Ramos (cell line): ENCODE results near the gene ABR.
"Not testable (repeated sequence)": the region's sequence is repeated elsewhere in the genome, so short reads cannot be mapped to it uniquely, and the experiment has no call there.

Experiments used
- in situ Hi-C: fragments of 300-500 bp; cut with MboI; formaldehyde crosslinking; loops from one replicate; pipeline ENCODE4 v1.14.3; 2022; ENCODE audit warnings: low sequenced_read_pairs; ENCODE audit not compliant: unreplicated experiment

Gene ABR

DNA sequence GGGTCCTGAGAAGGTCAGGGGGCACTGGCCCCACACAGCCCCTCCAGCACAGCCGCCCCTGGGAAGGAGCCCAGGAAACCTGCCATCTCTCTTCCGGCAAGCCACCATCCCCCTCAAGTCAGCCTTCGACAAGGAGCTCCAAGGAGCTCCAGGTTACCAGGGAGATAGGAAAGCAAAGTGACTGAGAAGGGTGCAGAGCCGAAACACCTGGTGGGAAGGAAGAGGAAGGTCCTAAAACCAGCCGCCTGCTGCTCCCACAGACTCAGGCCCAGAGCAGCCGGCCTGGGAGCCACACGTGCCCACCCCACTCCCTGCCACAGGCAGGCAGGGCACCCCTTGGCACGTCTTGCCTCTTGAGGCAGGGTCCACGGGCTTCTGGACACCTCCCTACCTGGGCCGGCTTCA lies 102.2 kb downstream of the ABR start:
- in situ Hi-C loops = no loop called here

DNA sequence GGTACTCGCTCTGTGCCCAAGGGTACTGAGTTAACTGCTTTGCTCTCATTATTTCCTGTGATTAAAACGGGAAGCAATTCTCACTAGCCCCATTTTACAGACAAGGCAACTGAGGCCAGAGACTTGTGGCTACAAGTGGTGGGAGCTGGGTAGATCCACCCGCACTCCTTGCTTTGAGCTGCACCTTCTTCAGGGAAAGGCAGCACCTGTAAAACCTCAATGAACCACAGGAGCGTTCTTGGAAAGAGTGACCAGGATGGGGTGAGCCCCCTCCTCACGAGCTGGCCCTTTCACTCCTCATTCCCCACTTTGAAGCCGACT lies 102.8 kb downstream of the ABR start:
- in situ Hi-C loops = no loop called here

GRCh38 chr17:1076299-1076981 lies 103.3 kb downstream of the ABR start:
- in situ Hi-C loops = no loop called here

GRCh38 chr17:1074886-1075605 lies 104.7 kb downstream of the ABR start:
- in situ Hi-C loops = no loop called here

DNA sequence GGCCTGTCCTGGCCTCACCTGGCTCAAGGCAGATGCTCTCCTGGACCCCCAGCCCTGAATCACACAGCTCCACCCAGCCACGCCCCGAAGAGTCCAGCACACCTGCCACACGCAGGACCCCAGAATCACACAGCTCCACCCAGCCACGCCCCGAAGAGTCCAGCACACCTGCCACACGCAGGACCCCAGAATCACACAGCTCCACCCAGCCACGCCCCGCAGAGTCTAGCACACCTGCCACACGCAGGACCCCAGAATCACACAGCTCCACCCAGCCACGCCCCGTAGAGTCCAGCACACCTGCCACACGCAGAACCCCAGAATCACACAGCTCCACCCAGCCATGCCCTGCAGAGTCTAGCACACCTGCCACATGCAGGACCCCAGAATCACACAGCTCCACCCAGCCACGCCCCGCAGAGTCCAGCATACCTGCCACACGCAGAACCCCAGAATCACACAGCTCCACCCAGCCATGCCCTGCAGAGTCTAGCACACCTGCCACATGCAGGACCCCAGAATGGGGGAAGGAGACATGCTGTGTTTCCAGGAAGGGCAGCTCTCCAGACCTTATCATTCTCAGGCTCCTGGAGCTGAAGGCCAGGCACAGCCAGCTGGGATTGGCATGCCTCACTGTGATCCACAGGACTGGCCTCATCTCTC lies 105.7 kb downstream of the ABR start:
- in situ Hi-C loops = not testable (repeated sequence)

- in situ Hi-C loops = no loop called here
Measured at GRCh38 chr17:1073241-1073962, 106.4 kb downstream of the ABR start.

GRCh38 chr17:1072551-1072961 lies 107.2 kb downstream of the ABR start:
- in situ Hi-C loops = no loop called here

DNA sequence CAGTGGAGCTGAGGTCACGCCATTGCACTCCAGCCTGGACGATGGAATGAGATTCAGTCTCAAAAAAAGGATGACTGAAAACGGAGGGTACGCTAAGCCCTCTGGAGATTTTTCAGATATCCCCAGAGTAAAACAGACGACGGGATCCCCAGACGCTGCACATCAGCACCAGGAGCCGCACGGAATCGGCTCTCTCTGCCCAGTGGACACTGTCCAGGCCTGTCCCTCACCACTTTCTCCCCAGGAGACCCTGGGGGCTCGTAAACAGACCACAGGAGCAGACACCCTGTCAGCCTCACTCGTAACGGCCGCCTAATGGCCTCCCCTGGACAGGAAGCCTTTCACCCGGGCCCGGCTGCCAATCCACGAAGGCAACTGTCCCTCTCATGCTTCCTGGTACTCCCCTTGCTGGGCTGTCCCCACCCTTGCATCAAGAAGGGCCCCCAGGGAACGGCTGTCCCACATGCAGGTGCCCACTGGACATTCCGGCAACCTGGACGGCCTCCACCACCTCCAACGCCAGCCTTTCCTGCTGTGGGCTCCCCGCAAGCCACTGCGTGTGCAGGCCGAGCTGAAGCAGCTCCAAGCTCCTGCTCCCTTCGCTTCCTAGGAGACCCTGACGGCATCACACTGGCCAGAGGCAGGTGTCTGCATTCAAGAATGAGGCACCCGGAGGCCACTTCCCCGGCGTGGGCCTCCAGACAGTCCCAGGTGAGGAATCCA lies 108.5 kb downstream of the ABR start:
- in situ Hi-C loops = no loop called here

GRCh38 chr17:1070411-1070810 lies 109.4 kb downstream of the ABR start:
- in situ Hi-C loops = no loop called here

- in situ Hi-C loops = no loop called here
Measured at GRCh38 chr17:1069847-1070246, 109.9 kb downstream of the ABR start.

DNA sequence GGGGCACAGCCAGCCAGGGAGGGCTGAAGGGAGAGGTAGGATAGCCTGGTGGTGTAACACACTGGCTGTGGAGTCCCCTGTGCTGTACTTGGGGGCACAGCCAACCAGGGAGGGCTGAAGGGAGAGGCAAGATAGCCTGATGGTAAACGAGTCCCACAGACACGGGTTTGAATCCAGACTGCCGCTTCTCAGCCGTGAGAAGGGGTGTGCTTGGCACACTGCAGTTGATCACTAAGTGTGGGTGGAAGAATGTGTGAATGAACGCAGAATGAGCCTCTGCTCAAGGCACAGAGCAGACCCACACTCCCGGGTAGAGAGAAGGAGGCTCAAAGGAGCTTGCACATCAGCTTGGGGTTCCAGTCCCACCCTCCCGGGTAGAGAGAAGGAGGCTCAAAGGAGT lies 111.4 kb downstream of the ABR start:
- in situ Hi-C loops = no loop called here

GRCh38 chr17:1067282-1067956 lies 112.4 kb downstream of the ABR start:
- in situ Hi-C loops = no loop called here

DNA sequence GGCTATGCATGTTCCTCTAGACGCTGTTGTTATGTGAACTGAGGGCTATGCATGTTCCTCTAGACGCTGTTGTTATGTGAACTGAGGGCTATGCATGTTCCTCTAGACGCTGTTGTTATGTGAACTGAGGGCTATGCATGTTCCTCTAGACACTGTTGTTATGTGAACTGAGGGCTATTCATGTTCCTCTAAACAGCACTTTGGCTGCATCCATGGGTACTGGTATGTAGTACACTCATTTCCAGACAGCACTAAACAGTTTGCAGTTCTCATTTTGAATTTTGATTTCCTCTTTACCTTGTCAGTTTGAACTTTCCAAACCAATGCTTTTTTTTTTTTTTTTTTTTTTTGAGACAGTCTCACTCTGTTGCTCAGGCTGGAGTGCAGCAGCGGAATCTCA lies 114.4 kb downstream of the ABR start:
- in situ Hi-C loops = not testable (repeated sequence)

DNA sequence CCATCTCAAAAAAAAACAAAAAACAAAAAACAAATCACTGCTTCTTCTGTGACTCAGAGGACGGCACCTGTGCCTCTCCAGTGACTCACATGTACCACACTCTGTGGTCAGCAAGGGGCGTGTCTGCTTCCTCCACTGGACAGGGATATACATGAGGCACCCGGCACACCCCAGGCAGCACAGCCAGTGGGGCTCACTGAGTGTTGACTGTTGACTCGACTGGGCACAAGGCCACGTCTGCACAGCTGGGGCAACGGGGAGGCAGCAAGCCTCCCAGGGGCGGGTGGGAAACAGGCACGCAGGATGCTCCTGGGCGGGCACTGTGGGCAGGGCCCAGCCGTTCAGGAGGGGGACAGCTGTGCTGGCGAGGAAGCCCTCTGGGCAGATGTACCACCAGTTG lies 118.8 kb downstream of the ABR start:
- in situ Hi-C loops = no loop called here

DNA sequence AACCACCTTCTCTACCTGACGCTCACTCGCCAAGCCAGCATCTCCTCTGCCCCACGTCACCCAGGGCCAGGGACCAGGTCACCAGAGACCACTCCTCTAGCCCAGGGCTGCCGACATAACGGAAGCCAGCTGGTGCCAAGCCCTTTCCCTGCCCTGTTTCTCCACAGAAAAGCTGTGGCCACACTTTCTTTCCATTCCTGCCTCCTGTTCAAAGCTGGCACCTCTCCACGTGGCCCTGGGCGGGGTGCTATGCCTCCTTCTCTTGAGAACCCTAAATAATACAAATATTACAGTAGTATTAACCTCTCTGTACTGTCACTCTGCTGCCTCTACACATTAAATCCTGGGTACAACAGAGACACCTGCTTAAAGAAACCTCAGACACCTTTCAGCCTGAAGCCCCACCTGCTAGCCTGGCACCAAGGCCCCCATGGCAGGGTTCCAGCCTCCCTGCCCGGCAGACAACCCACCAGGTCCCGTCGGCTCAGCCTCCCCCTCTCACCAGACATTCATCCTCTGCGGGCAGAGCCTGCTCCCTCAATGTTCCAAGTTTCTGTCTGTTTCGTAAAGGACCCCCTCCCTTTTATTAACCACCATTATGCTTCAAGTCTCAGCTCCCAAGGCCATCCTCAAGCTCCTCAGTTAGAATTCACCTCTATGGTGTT lies 120.5 kb downstream of the ABR start:
- in situ Hi-C loops = no loop called here

- in situ Hi-C loops = no loop called here
Measured at GRCh38 chr17:1058423-1059130, 121.2 kb downstream of the ABR start.

DNA sequence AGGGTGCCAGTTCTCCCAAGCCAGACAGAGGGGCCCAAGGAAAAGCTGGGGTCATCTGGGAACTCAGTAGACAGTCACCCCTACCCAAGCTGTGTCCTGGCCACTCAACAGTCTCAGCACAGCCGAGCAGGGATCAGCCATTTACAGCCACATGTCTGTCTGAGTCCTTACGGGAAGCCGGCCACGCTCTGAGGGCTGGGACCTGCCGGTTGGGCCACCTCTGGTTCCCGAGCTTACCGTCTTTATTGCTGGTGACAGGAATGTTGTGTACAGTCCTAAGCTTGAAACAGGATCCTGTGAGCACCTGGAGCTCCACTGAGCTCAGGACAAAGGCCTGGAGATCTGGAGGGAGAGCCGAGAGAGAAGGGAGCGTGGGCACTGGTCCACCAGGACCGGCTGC lies 123.0 kb downstream of the ABR start:
- in situ Hi-C loops = no loop called here

DNA sequence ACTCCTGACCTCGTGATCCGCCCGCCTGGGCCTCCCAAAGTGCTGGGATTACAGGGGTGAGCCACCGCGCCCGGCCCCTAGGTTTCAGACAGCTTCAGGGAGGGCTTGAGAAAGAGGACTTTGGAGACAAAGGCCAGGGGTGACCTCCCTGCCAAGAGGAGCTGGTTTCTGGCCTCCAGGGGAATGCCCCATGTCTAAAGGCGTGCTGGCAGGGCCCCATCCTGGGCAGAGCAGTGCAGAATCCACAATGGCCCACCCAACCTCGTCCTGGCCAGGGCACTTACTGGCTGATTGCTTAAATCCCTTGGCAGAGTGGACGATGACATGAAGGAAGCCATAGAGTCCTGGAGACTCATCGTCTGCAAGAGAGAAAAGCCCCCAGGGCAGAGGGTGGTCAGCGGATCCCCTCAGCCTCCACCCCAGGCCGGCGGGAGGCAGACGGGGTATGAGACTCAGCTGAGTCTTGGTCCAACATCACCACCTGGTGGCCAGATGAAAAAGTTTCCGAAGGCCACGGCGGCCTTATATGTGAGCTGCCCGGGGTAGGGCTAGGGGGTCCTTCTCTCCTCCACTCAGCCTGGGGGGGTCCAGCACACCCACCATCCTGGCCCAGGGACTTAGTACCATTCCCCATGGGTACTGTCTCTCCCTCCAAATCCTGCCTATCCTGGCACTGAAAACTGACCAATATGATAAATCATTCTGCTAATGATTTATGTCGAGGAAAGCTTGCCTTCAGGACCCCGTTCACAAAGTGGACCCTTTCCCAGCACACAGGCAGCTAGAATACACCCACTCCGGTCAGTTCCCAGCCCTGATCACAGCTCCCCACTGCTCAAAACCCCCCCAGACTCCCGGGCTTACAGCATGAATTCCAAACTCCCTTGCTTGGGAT lies 123.8 kb downstream of the ABR start:
- in situ Hi-C loops = no loop called here
